22Rv1 (cell line): ENCODE data around the gene SCNN1A.

Experiments used
- H3K27ac ChIP-seq: fragments of 450-650 bp; 2 replicates; pipeline ENCODE4 v1.5.1; 2017
- ZFX ChIP-seq: fragments of 450-650 bp; IDR thresholded peaks from 2 replicates; pipeline ENCODE4 v1.6.1; 2017; ENCODE audit warnings: antibody characterized with exemption, borderline replicate concordance
- TF ChIP-seq, protein P1 (sequence below): fragments of 450-650 bp; IDR thresholded peaks from 2 replicates; pipeline ENCODE4 v1.5.1; 2017; ENCODE audit warnings: mild to moderate bottlenecking

The SCNN1A gene

DNA sequence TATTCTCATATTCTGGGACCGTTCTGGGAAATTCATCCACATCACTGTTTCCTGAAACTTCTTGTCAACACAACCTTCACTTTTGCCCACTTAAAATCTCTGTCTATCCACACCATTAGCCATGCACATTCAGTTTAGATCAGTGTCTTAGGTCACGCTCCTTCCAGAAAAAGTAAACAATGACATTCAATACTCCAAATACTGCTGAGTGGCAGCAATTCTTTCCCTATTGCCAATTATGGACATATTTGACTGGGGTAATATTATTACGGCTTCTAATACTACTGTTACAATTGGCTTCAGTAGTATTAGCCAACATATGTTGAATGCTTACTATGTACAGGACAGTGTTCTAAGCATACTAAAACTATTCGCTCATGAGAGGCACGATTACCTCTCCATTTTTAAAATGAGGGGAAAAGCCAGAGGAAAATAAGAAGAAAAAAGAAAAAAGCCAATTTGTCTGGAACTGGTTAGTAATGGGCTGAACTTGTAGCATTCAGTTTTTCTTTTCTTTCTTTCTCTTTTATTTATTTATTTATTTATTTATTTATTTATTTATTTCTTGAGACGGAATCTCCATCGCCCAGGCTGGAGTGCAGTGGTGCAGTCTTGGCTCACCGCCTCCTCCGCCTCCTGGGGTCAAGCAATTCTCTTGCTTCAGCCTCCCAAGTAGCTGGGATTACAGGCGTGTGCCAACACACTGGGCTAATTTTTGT is 32.0 kb upstream of the SCNN1A start:
- no peak overlapping the region for H3K27ac ChIP-seq
- TF ChIP-seq, protein P1, sequence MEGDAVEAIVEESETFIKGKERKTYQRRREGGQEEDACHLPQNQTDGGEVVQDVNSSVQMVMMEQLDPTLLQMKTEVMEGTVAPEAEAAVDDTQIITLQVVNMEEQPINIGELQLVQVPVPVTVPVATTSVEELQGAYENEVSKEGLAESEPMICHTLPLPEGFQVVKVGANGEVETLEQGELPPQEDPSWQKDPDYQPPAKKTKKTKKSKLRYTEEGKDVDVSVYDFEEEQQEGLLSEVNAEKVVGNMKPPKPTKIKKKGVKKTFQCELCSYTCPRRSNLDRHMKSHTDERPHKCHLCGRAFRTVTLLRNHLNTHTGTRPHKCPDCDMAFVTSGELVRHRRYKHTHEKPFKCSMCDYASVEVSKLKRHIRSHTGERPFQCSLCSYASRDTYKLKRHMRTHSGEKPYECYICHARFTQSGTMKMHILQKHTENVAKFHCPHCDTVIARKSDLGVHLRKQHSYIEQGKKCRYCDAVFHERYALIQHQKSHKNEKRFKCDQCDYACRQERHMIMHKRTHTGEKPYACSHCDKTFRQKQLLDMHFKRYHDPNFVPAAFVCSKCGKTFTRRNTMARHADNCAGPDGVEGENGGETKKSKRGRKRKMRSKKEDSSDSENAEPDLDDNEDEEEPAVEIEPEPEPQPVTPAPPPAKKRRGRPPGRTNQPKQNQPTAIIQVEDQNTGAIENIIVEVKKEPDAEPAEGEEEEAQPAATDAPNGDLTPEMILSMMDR: no peak
- TF ChIP-seq ZFX: no peak

DNA sequence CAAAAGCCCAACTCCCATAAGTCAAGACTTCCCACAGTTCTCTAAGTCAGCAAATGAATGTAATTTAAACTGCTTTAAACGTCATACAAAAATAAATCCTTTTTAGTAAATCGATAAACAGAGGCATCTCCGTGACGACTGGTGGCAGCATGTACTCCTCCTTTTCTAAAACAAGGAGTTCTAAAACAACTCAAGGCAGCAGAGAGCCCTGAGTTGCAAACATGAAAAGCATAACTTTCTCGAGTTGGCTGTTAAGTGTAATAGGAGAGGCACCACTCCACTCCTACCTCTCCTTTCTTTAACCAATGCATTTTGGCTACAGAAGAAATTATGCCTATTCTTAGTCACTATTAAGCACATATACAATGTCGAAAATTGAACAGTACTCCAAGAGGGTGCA is 30.6 kb upstream of the SCNN1A start:
- no peak overlapping the region for H3K27ac ChIP-seq
- TF ChIP-seq ZFX: no peak

DNA sequence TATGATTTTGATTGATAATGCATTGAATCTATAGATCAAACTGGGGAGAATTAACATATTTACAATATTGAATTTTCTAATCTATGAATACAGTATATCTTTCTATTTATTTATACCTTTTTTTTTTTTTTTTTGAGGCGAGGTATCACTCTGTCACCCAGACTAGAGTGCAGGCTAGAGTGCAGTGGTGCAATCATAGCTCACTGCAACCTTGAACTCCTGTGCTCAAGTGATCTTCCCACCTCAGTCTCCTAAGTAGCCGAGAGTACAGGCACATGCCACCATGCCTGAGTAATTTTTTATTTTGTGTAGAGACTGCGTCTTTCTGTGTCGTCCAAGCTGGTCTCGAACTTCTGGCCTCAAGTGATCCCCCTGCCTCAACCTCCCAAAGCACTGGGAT is 29.0 kb upstream of the SCNN1A start:
- no peak overlapping the region for H3K27ac ChIP-seq

DNA sequence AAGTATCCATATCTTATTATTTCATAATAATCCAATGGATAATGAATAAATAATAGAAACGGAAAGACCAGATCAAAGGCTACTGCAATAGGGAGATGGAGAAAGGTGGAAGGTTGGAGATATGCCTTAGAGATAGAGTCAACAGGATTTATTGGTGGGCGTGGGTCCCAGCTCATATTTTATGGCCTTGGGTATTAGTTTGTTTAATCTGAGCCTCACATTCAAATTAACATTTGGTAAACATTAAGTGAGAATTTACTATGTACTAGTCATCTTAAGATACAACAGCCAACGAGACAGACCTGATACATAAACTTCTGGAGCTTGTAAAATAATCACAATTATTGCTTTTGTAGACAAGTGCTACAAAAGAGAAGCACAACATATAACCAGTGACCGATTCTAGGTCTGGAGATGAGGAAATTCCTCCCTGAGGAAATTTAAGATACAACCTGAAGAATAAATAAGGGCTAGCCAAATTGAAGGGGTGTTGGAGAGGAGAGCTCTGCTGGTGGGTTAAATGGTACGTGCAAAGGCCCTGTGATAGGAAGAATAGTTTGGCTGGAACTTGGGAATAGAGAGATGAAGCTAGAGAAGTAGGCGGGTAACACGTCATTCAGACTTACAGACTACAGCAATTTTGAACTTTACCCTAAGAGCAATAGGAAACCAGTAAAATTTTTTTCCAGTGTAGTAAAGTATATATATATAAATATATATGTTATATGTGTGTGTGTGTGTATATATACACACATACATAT is 24.7 kb upstream of the SCNN1A start:
- H3K27ac ChIP-seq: peak overlapping the region; percentile 27; the same call in 1 of the 2 replicates
- TF ChIP-seq, protein P1: no peak
- TF ChIP-seq ZFX: no peak

More for the DNA sequence above, 29.0 kb upstream of the SCNN1A start:
- TF ChIP-seq, protein P1: no peak
- TF ChIP-seq ZFX: no peak

DNA sequence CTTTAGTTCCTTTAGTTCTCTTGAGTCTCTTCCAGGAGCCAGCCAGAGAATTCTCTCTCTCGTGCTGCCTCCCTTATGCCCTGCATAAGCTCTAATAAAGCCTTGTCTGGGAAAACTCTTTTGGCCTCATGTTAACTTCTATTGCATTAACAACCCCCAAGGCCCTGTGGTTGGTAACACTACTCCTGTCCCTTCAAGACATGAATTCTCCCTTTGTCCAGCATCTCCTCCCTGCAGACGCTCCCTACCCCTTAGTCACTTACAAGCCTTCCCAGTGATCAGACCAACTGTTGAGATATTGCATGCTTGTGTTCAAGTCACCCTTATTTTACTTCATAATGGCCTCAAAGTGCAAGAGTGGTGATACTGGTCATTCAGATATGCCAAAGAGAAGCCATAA is 20.7 kb upstream of the SCNN1A start:
- TF ChIP-seq, protein P1: no peak
- no peak for TF ChIP-seq ZFX
- no peak overlapping the region for H3K27ac ChIP-seq

DNA sequence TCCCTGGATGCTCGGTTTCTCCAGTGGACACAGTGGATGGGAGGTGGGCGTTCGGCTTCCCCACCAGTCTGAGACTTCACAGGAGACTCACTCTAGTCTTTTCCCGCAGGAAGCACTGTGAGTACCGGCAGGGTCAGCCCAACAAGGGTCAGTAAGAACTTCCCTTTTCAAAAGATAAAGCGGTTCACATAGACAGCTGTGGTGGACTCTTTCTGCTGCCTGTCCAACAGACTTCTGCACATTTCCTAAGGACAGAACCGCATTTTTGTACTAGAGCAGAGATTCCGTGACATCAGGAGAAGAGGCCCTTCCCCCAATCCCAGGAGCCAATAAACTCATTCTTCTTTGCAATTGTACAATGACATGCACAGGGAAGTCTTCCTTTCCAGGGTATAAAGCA is 19.0 kb upstream of the SCNN1A start:
- TF ChIP-seq, protein P1: no peak
- TF ChIP-seq ZFX: no peak
- H3K27ac ChIP-seq: peak overlapping the region; percentile 34

DNA sequence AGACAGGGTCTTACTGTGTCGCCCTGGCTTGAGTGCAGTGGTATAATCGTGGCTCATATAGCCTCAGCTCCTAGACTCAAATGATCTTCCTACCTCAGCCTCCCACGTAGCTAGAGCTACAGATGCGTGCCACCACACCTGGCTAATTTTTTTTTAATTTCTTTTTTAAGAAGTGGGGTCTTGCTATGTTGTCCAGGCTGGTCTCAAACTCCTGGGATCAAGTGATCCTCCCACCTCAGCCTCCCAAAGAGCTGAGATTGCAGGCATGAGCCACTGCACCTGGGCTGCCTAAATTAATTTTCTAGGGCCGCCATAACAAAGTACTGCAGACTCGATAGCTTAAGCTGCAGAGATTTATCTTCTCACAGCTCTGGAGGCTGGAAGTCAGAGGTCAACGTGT is 17.7 kb upstream of the SCNN1A start:
- TF ChIP-seq, protein P1: no peak
- TF ChIP-seq ZFX: no peak

More for the DNA sequence above, 17.7 kb upstream of the SCNN1A start:
- H3K27ac ChIP-seq: peak overlapping the region; percentile 34
